SU-DHL-6 (cell line): ENCODE measurements around the gene SEMA3C.

Experiments used
- H2AFZ ChIP-seq: fragments of 200-600 bp; sonication (generic); 2 replicates; pipeline ENCODE4 v1.6.1; 2014; ENCODE audit warnings: low read depth, mild to moderate bottlenecking, moderate library complexity, mixed read lengths, antibody characterized with exemption, low read length; ENCODE audit not compliant: severe bottlenecking
- H3F3A ChIP-seq: fragments of 200-600 bp; shearing (Covaris generic); 2 replicates; pipeline ENCODE4 v1.6.0; 2016; ENCODE audit warnings: antibody characterized with exemption, mild to moderate bottlenecking; ENCODE audit not compliant: insufficient read depth
- H3K27ac ChIP-seq: fragments of 200-600 bp; sonication (generic); 2 replicates; pipeline ENCODE4 v1.5.1; 2016; ENCODE audit warnings: low read depth, mild to moderate bottlenecking, low read length, moderate library complexity, mixed read lengths
- H3K27me3 ChIP-seq: fragments of 200-600 bp; sonication (generic), shearing (Covaris generic); 2 replicates; pipeline ENCODE4 v1.6.0; 2014; ENCODE audit warnings: mild to moderate bottlenecking, low read length
- H3K36me3 ChIP-seq: fragments of 200-600 bp; sonication (generic); 2 replicates; pipeline ENCODE4 v1.6.1; 2014; ENCODE audit warnings: mild to moderate bottlenecking, low read length, mixed read lengths
- H3K4me2 ChIP-seq: fragments of 300-600, 200-600 bp; shearing (Covaris generic), sonication (generic); 2 replicates; pipeline ENCODE4 v1.6.0; 2014; ENCODE audit warnings: low read length, low read depth, mild to moderate bottlenecking; ENCODE audit not compliant: poor library complexity, severe bottlenecking
- H3K4me3 ChIP-seq: fragments of 200-600 bp; sonication (generic); 2 replicates; pipeline ENCODE4 v1.5.1; 2014; ENCODE audit warnings: antibody characterized with exemption, low read length, mild to moderate bottlenecking, mixed read lengths; ENCODE audit not compliant: insufficient read depth, poor library complexity, severe bottlenecking
- H3K79me2 ChIP-seq: fragments of 200-600 bp; sonication (generic); 2 replicates; pipeline ENCODE4 v1.6.1; 2014; ENCODE audit warnings: mild to moderate bottlenecking, low read length, moderate library complexity; ENCODE audit not compliant: insufficient read depth
- H3K9ac ChIP-seq: fragments of 200-600 bp; sonication (generic); 2 replicates; pipeline ENCODE4 v1.7.0; 2014; ENCODE audit warnings: mild to moderate bottlenecking, low read length
- H3K9me2 ChIP-seq: fragments of 200-600 bp; sonication (generic); replicated peaks from 2 replicates; pipeline ENCODE4 v1.6.1; 2014; ENCODE audit warnings: low read length; ENCODE audit not compliant: insufficient read depth
- H3K9me3 ChIP-seq: fragments of 200-600 bp; sonication (generic); 2 replicates; pipeline ENCODE4 v1.6.1; 2014; ENCODE audit warnings: low read length, mixed read lengths; ENCODE audit not compliant: insufficient read depth
- H4K20me1 ChIP-seq: fragments of 200-600 bp; sonication (generic); 2 replicates; pipeline ENCODE4 v1.6.1; 2014; ENCODE audit warnings: low read depth, mild to moderate bottlenecking, antibody characterized with exemption, low read length, moderate library complexity, mixed read lengths
- EZH2phosphoT487 ChIP-seq: fragments of 200-600 bp; sonication (generic), shearing (Covaris generic); conservative IDR thresholded peaks from 2 replicates; pipeline ENCODE4 v1.6.1; 2018; ENCODE audit warnings: mild to moderate bottlenecking, antibody characterized with exemption, low read length, moderate library complexity, mixed read lengths
- TF ChIP-seq, protein P1 (sequence below): fragments of 200-600 bp; sonication (generic); IDR thresholded peaks from one replicate; pipeline ENCODE4 v1.5.1; 2017; ENCODE audit warnings: antibody characterized with exemption, mild to moderate bottlenecking, low read length, moderate library complexity; ENCODE audit not compliant: insufficient read depth, poor library complexity, severe bottlenecking

Gene SEMA3C

DNA sequence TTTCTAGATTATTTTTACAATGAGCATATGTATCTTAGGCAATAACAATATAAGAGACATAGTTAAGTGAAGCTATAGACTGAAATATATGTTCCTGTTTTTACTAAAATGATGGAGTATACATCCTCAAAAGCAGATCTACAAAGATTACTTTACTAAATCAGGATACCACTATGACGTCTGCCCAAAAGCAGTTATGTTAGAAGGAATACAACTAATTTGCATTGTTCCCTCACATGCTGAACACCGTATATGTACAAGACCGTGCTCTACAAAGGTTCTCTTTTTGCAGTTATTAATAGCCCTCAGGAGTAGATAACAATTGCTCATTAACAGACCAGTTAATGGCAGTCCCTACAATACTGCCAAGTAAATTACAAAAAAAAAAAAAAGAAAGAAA, 143.0 kb downstream of the SEMA3C start:
- TF ChIP-seq, protein P1, sequence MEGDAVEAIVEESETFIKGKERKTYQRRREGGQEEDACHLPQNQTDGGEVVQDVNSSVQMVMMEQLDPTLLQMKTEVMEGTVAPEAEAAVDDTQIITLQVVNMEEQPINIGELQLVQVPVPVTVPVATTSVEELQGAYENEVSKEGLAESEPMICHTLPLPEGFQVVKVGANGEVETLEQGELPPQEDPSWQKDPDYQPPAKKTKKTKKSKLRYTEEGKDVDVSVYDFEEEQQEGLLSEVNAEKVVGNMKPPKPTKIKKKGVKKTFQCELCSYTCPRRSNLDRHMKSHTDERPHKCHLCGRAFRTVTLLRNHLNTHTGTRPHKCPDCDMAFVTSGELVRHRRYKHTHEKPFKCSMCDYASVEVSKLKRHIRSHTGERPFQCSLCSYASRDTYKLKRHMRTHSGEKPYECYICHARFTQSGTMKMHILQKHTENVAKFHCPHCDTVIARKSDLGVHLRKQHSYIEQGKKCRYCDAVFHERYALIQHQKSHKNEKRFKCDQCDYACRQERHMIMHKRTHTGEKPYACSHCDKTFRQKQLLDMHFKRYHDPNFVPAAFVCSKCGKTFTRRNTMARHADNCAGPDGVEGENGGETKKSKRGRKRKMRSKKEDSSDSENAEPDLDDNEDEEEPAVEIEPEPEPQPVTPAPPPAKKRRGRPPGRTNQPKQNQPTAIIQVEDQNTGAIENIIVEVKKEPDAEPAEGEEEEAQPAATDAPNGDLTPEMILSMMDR, result no peak
- TF ChIP-seq EZH2phosphoT487, result no peak
- Histone ChIP-seq H3K27ac (no peak overlapping the region), H3K4me2 (no peak overlapping the region)

GRCh38 chr7:80775482-80775881, 143.4 kb downstream of the SEMA3C start:
- Histone ChIP-seq H3K27ac (no peak overlapping the region), H3K9me2 (no peaks in the 10 kb centered on the region), H3K9me3 (no peaks in the 10 kb centered on the region), H3K4me3 (no peak overlapping the region), H3K36me3 (no peaks in the 10 kb centered on the region), H3K79me2 (no peaks in the 10 kb centered on the region), H2AFZ (no peak overlapping the region), H3F3A (no peaks in the 10 kb centered on the region), H3K4me2 (no peak overlapping the region), H4K20me1 (no peaks in the 10 kb centered on the region), H3K9ac (no peak overlapping the region), H3K27me3 (no peaks in the 10 kb centered on the region)
- TF ChIP-seq, protein P1, result no peak
- no peak for TF ChIP-seq EZH2phosphoT487

More for the DNA sequence above, 143.0 kb downstream of the SEMA3C start:
- Histone ChIP-seq H3K9me2 (no peaks in the 10 kb centered on the region), H3K36me3 (no peaks in the 10 kb centered on the region), H4K20me1 (no peaks in the 10 kb centered on the region), H2AFZ (no peak overlapping the region), H3F3A (no peaks in the 10 kb centered on the region), H3K9me3 (no peaks in the 10 kb centered on the region), H3K9ac (no peak overlapping the region), H3K4me3 (no peak overlapping the region), H3K79me2 (no peaks in the 10 kb centered on the region), H3K27me3 (no peaks in the 10 kb centered on the region)

GRCh38 chr7:80774843-80775242, 144.0 kb downstream of the SEMA3C start:
- Histone ChIP-seq H3K27ac (no peak overlapping the region), H3K9ac (no peak overlapping the region), H4K20me1 (no peaks in the 10 kb centered on the region), H3K9me2 (no peaks in the 10 kb centered on the region), H2AFZ (no peak overlapping the region), H3K36me3 (no peaks in the 10 kb centered on the region), H3K4me3 (no peak overlapping the region), H3K9me3 (no peaks in the 10 kb centered on the region), H3F3A (no peaks in the 10 kb centered on the region), H3K79me2 (no peaks in the 10 kb centered on the region), H3K27me3 (no peaks in the 10 kb centered on the region), H3K4me2 (no peak overlapping the region)
- TF ChIP-seq EZH2phosphoT487, result no peak
- TF ChIP-seq, protein P1, result no peak
